Measurements from ENCODE around the gene LRRC7. TPM values are rescaled to one million over a fixed set of nuclear protein-coding genes. Genes with fewer than 3 reads are reported as not detected.

LRRC7 gene
- total and polyA plus RNA-seq, 9 donors, result 0.01 to 0.45 (median 0.13) TPM; not detected in 4

- 88 to 89% (median 88%) methylated on average over 6 of the region's 6 CpGs for WGBS, 3 donors
Observed at GRCh38 chr1:70039485-70039884, 471.8 kb downstream of the LRRC7 start.

GRCh38 chr1:70041317-70042045 lies 473.8 kb downstream of the LRRC7 start:
- Histone ChIP-seq H3K4me3 (no peak overlapping the region), H3K4me1 (ENCODE audit: insufficient read depth) (no peaks in the 10 kb centered on the region), H3K27ac (no peak overlapping the region), H3K9me3 (no peaks in the 10 kb centered on the region), H3K36me3 (no peaks in the 10 kb centered on the region), H3K27me3 (no peaks in the 10 kb centered on the region)
- TF ChIP-seq EP300 (IDR thresholded peaks at IDR 0.05) (no peak), POLR2A (IDR thresholded peaks at IDR 0.05) (no peak), CTCF (IDR thresholded peaks at IDR 0.05) (no peak)
- intact Hi-C loops (cut with DNase I), result no loop called here
- WGBS, 3 donors, result 94 to 96% (median 94%) methylated on average over 7 of the region's 7 CpGs
- DNase-seq, result no peak

More at GRCh38 chr1:70039485-70039884, 471.8 kb downstream of the LRRC7 start:
- no peaks in the 10 kb centered on the region for H3K9me3 ChIP-seq
- H3K4me1 ChIP-seq (ENCODE audit: insufficient read depth), result no peaks in the 10 kb centered on the region
- no peak for TF ChIP-seq CTCF (IDR thresholded peaks at IDR 0.05)
- TF ChIP-seq POLR2A (IDR thresholded peaks at IDR 0.05), result no peak
- TF ChIP-seq EP300 (IDR thresholded peaks at IDR 0.05), result no peak
- no peak overlapping the region for H3K27ac ChIP-seq
- no peak overlapping the region for H3K4me3 ChIP-seq
- H3K27me3 ChIP-seq, result no peaks in the 10 kb centered on the region
- intact Hi-C loops (cut with DNase I), result no loop called here
- no peaks in the 10 kb centered on the region for H3K36me3 ChIP-seq
- DNase-seq, result no peak

- WGBS, 3 donors, result 39 to 64% (median 45%) methylated on average over 3 of the region's 3 CpGs
- H3K9me3 ChIP-seq, result no peaks in the 10 kb centered on the region
- no peaks in the 10 kb centered on the region for H3K4me1 ChIP-seq (ENCODE audit: insufficient read depth)
- DNase-seq, result no peak
- no peaks in the 10 kb centered on the region for H3K27me3 ChIP-seq
- H3K27ac ChIP-seq, result no peak overlapping the region
- intact Hi-C loops (cut with DNase I), result no loop called here
- H3K4me3 ChIP-seq, result no peak overlapping the region
- TF ChIP-seq POLR2A (IDR thresholded peaks at IDR 0.05) (no peak), CTCF (IDR thresholded peaks at IDR 0.05) (no peak), EP300 (IDR thresholded peaks at IDR 0.05) (no peak)
- H3K36me3 ChIP-seq, result no peaks in the 10 kb centered on the region
Observed at GRCh38 chr1:70042090-70042731, 474.5 kb downstream of the LRRC7 start.

- Histone ChIP-seq H3K27me3 (no peaks in the 10 kb centered on the region), H3K4me1 (ENCODE audit: insufficient read depth) (no peaks in the 10 kb centered on the region), H3K4me3 (no peak overlapping the region), H3K36me3 (no peaks in the 10 kb centered on the region), H3K27ac (no peak overlapping the region), H3K9me3 (no peaks in the 10 kb centered on the region)
- intact Hi-C loops (cut with DNase I), result no loop called here
- DNase-seq, result no peak
- TF ChIP-seq CTCF (IDR thresholded peaks at IDR 0.05) (no peak), POLR2A (IDR thresholded peaks at IDR 0.05) (no peak), EP300 (IDR thresholded peaks at IDR 0.05) (no peak)
Observed at GRCh38 chr1:70043804-70044203, 476.1 kb downstream of the LRRC7 start.

Data from ovary (tissue), 9 donors.